Esophagus (tissue), 2 donors: Measurements from ENCODE around the gene ZNF665. TPM values are rescaled to one million over a fixed set of nuclear protein-coding genes. Genes with fewer than 3 reads are reported as not detected.
"Not testable (repeated sequence)": the region's sequence is repeated elsewhere in the genome, so short reads cannot be mapped to it uniquely, and the experiment has no call there.

Experiments
- H3K27ac ChIP-seq, 2 donors: one replicate each; pipeline ENCODE4 v1.5.1; 2013; ENCODE audit warnings: low read depth in 2 of 2, mild to moderate bottlenecking in 2 of 2, inconsistent platforms in 1 of 2, low read length in 1 of 2, moderate library complexity in 1 of 2
- H3K27me3 ChIP-seq, 2 donors: one replicate each; pipeline ENCODE4 v1.6.1; 2013; ENCODE audit warnings: low read length in 2 of 2, control low read depth in 1 of 2, mild to moderate bottlenecking in 1 of 2; ENCODE audit not compliant: insufficient read depth in 2 of 2, control insufficient read depth in 1 of 2
- H3K36me3 ChIP-seq, 2 donors: one replicate each; pipeline ENCODE4 v1.6.1; 2013; ENCODE audit warnings: low read length in 1 of 2; ENCODE audit not compliant: control insufficient read depth in 2 of 2, insufficient read depth in 2 of 2
- H3K4me1 ChIP-seq, 2 donors: one replicate each; pipeline ENCODE4 v1.6.1; 2013; ENCODE audit warnings: low read length in 1 of 2; ENCODE audit not compliant: control insufficient read depth in 2 of 2, insufficient read depth in 2 of 2
- H3K4me3 ChIP-seq, 2 donors: one replicate each; pipeline ENCODE4 v1.5.1; 2013; ENCODE audit warnings: low read length in 2 of 2, mild to moderate bottlenecking in 2 of 2, low read depth in 1 of 2, moderate library complexity in 1 of 2
- H3K9me3 ChIP-seq, 2 donors: one replicate each; pipeline ENCODE4 v1.6.1; 2013; ENCODE audit warnings: mild to moderate bottlenecking in 2 of 2, low read depth in 1 of 2, low read length in 1 of 2, moderate library complexity in 1 of 2; ENCODE audit not compliant: control insufficient read depth in 2 of 2, insufficient read depth in 1 of 2
- WGBS, 2 donors: extraction: QIAGEN DNeasy Blood & Tissue Kit; methylation state at CpG; one replicate each; pipeline ENCODE4 v1.1.7; 2013; 5-methylcytosine and 5-hydroxymethylcytosine counted together
- polyA plus RNA-seq, 2 donors: library from polyadenylated mRNA; stranded (reverse); fragments of 200-250 nt; gene quantifications; one replicate each; pipeline ENCODE4 v1.2.3, GENCODE V29; 2013
- donor health status: healthy with polysubstance abuse.
- donor health status: Bipolar disorder and iron deficiency.

The ZNF665 gene
- polyA plus RNA-seq, 2 donors, result 1.1 to 1.3 TPM

DNA sequence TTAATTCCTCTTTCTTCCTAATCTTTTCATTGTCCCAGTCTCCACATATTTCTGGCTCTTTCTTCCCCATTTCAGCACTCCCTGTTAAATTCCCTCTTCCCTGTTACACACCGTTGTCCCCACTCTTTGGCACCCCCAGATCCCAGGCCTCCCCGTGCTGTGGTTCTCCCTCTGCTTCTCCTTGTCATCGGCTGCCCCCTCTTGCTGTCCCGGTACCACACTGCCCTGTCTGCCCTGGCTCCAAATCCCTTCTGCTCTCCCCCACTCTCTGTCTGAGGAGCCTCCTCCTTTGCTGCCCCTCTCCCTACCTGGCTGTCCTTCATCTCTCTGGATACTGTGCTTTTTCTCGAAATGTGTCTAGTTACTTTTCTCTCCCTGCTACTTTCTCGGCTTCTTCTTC is 61.4 kb downstream of the ZNF665 start:
- H3K27me3 ChIP-seq, result no peaks in the 10 kb centered on the region
- peaks cover 0 to 4% of the 10 kb centered on the region in 2 donors for H3K9me3 ChIP-seq
- H3K4me1 ChIP-seq, result peaks cover 0 to 3% of the 10 kb centered on the region in 2 donors
- 30 to 41% methylated on average over 6 of the region's 6 CpGs for WGBS, 2 donors
- H3K27ac ChIP-seq, result no peak overlapping the region
- no peaks in the 10 kb centered on the region for H3K36me3 ChIP-seq
- H3K4me3 ChIP-seq, result peak overlapping the region in 1 of 2 donors; percentile 68

DNA sequence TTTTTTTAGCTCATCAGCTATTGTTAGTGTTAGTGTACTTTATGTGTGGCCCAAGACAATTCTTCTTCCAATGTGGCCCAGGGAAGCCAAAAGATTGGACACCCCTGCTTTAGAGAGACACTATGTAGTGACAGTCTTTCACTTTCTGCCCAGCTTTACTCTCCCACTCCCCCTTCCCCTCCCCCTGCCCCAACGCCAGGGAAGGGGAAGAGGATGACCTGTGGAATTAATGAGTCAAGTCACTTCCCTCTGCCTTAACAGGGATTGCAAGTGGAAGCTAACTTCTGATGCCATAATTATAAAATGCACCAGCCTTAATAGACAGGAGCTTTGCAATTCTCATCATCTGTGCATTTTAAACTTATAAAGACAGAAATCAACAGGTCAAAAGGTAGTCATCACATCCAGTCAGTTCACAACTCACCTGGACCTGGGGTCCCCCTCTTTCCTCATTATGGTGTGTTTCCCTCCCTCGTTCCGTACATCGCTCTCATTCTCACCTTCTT is 62.0 kb downstream of the ZNF665 start:
- Histone ChIP-seq H3K27me3 (no peaks in the 10 kb centered on the region), H3K27ac (no peak overlapping the region), H3K36me3 (no peaks in the 10 kb centered on the region), H3K4me3 (no peak overlapping the region), H3K9me3 (peaks cover 0 to 4% of the 10 kb centered on the region in 2 donors), H3K4me1 (peaks cover 0 to 3% of the 10 kb centered on the region in 2 donors)
- 94 to 96% methylated on average over 3 to 4 of the region's 4 CpGs for WGBS, 2 donors

- Histone ChIP-seq H3K27ac (no peak overlapping the region), H3K4me3 (no peak overlapping the region), H3K36me3 (no peaks in the 10 kb centered on the region), H3K27me3 (no peaks in the 10 kb centered on the region), H3K4me1 (peaks cover 0 to 3% of the 10 kb centered on the region in 2 donors), H3K9me3 (peaks cover 0 to 4% of the 10 kb centered on the region in 2 donors)
- WGBS, 2 donors, result 79 to 82% methylated on average over 7 of the region's 7 CpGs
Observed at GRCh38 chr19:53130506-53130905, 62.7 kb downstream of the ZNF665 start.

DNA sequence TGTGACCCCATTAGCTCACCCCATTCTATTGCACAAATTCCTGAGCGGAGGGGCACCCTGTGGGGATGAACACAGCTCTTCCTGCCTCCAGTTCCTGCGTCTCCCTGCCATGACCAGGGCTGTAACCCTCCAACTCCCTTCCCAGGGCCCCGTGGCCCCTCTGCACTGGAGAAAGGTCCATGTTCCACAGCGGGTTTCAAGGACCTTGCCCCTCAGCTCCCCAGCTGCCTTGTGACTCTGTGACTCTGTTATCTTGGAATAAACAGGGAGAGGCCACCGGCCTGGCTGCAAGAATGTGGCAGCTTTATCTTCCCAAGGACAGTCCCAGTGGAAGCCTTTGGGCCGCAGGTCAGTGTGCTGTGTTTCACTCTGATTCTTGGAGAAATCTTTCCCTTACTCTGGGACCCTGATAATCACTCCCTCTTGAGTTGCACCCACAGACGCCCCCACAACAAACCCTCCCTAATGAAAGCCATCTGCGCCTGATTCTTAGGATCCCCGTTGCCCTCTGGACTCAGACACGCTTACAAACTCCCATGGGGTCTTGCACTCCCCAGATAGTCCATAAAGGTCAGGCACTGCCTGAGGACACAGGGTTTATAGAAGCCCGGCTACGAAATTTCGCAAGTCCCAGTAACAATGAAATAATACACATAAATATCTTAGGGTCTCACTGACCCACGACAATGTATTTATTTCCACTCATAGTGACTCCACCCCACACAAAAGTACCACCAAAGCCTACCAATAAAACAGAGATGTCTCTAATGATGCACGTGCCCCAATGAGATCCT is 66.2 kb downstream of the ZNF665 start:
- H3K27me3 ChIP-seq, H3K27ac ChIP-seq: not testable (repeated sequence)
- WGBS, 2 donors, result 65 to 78% methylated on average over 8 of the region's 15 CpGs

GRCh38 chr19:53123400-53123799 is 69.8 kb downstream of the ZNF665 start:
- 73 to 84% methylated on average over 7 of the region's 7 CpGs for WGBS, 2 donors
- H3K36me3 ChIP-seq, result peaks cover 0 to 5% of the 10 kb centered on the region in 2 donors
- H3K4me1 ChIP-seq, result peaks cover 0 to 2% of the 10 kb centered on the region in 2 donors
- no peak overlapping the region for H3K27ac ChIP-seq
- H3K27me3 ChIP-seq, result no peaks in the 10 kb centered on the region
- H3K4me3 ChIP-seq, result no peak overlapping the region
- peaks cover 4 to 8% of the 10 kb centered on the region in 2 donors for H3K9me3 ChIP-seq

More for the DNA sequence above, 66.2 kb downstream of the ZNF665 start:
- H3K36me3 ChIP-seq, H3K4me3 ChIP-seq, H3K9me3 ChIP-seq, H3K4me1 ChIP-seq: not testable (repeated sequence)

Other genes with a start within 250 kb of the ZNF665 start
- 1 to 10 TPM; 2.0 to 2.1 TPM for gene ZNF816, start 230.5 kb downstream of the ZNF665 start, polyA plus RNA-seq
- not detected for gene ERVV-1, start 179.4 kb downstream of the ZNF665 start, polyA plus RNA-seq
- gene ERVV-2, start 148.6 kb downstream of the ZNF665 start, polyA plus RNA-seq, result not detected
- 10 to 100 TPM in 1 of 2 donors, 1 to 10 TPM in 1; 7.6 to 18.2 TPM for gene ZNF160, start 89.9 kb downstream of the ZNF665 start, polyA plus RNA-seq
- gene ZNF415, start 60.4 kb downstream of the ZNF665 start, polyA plus RNA-seq, result 1 to 10 TPM; 1.4 to 2.3 TPM
- gene ZNF347, start 34.3 kb downstream of the ZNF665 start, polyA plus RNA-seq, result 1 to 10 TPM; 1.2 to 1.8 TPM
- 1 to 10 TPM; 3.5 to 5.1 TPM for gene ZNF677, start 61.5 kb upstream of the ZNF665 start, polyA plus RNA-seq
- gene VN1R2, start 64.9 kb upstream of the ZNF665 start, polyA plus RNA-seq, result not detected
- gene VN1R4, start 74.4 kb upstream of the ZNF665 start, polyA plus RNA-seq, result not detected
- 1 to 10 TPM; 1.7 to 2.2 TPM for gene ZNF845, start 140.4 kb upstream of the ZNF665 start, polyA plus RNA-seq
- 1 to 10 TPM; 3.2 to 5.2 TPM for gene ZNF525, start 172.3 kb upstream of the ZNF665 start, polyA plus RNA-seq
- 1 to 10 TPM; 1.6 to 3.2 TPM for gene ZNF765, start 201.8 kb upstream of the ZNF665 start, polyA plus RNA-seq
- 1 to 10 TPM; 3.8 to 5.8 TPM for gene ZNF761, start 238.6 kb upstream of the ZNF665 start, polyA plus RNA-seq